Measurements from ENCODE around the gene ADNP2.

ADNP2 gene

DNA sequence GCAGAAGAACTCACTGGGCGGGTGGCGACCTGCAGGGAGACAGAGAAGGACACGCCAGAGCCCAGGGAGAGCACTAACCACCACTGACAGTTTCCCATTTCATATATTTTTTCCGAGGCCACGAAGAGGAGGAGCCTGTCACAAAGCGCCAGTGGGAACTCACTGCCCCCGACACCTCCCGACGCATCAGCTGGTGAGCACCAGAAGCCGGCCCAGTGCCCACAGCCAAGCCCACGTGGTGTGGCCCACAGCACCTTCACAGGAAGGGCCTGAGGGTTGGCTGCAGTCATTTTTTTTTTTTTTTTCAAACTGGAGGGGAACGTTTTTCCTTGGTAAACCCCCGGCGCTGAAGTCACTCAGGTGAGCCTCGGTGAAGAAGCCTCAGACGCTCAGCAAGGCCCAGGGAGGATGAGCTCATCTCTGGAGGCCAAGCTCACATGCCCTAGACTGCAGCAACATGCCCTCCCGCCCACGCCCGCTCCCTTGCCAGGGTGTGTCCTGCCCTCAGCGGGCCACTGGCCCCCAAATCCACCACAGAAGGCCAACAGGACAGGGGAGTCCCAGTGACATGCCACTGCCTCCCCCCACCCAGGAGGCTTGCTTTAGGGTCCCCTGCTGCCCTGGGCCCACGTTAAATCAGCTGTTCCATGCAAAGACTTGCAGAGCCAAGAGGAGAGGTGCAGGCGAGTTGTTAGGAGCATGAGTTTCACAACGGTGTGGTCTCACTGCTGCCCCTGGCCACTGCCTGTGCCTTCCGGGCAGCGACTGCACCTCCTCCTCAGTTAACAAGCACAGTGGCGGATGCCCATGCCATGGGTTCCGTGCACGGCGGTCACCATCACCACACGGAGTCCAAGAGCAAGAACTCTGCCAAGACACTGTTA, 70.1 kb downstream of the ADNP2 start:
- Histone ChIP-seq H3K4me1 (ENCODE audit: control insufficient read depth, insufficient read depth, low read length) (no peaks in the 10 kb centered on the region), H3K4me3 (ENCODE audit: low read depth, low read length) (no peak overlapping the region), H3K36me3 (ENCODE audit: control insufficient read depth in 2 of 2, insufficient read depth in 1 of 2, low read length in 2 of 2) (no peaks in the 10 kb centered on the region), H3K27ac (ENCODE audit: extremely low read depth, low read depth, low read length) (no peak overlapping the region), H3K9me3 (ENCODE audit: control insufficient read depth, insufficient read depth, low read depth, low read length) (no peaks in the 10 kb centered on the region)
- CTCF ChIA-PET: no interaction called here
- POLR2A ChIA-PET: no interaction called here
- TF ChIP-seq MYNN (tag by site-specific recombination; IDR thresholded peaks at IDR 0.05; ENCODE audit: borderline replicate concordance) (no peak), EGR2 (tag by site-specific recombination; IDR thresholded peaks at IDR 0.05; ENCODE audit: low read depth) (no peak), ZFHX2 (tag by site-specific recombination; conservative IDR thresholded peaks at IDR 0.05) (peak; percentile 29), KLF1 (tag by site-specific recombination; IDR thresholded peaks at IDR 0.05) (0 out of 2 replicates have a peak, but pooled peaks have one; percentile 22)
- TF ChIP-seq, protein P1, sequence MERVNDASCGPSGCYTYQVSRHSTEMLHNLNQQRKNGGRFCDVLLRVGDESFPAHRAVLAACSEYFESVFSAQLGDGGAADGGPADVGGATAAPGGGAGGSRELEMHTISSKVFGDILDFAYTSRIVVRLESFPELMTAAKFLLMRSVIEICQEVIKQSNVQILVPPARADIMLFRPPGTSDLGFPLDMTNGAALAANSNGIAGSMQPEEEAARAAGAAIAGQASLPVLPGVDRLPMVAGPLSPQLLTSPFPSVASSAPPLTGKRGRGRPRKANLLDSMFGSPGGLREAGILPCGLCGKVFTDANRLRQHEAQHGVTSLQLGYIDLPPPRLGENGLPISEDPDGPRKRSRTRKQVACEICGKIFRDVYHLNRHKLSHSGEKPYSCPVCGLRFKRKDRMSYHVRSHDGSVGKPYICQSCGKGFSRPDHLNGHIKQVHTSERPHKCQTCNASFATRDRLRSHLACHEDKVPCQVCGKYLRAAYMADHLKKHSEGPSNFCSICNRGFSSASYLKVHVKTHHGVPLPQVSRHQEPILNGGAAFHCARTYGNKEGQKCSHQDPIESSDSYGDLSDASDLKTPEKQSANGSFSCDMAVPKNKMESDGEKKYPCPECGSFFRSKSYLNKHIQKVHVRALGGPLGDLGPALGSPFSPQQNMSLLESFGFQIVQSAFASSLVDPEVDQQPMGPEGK (tag by site-specific recombination; IDR thresholded peaks at IDR 0.05): no peak

DNA sequence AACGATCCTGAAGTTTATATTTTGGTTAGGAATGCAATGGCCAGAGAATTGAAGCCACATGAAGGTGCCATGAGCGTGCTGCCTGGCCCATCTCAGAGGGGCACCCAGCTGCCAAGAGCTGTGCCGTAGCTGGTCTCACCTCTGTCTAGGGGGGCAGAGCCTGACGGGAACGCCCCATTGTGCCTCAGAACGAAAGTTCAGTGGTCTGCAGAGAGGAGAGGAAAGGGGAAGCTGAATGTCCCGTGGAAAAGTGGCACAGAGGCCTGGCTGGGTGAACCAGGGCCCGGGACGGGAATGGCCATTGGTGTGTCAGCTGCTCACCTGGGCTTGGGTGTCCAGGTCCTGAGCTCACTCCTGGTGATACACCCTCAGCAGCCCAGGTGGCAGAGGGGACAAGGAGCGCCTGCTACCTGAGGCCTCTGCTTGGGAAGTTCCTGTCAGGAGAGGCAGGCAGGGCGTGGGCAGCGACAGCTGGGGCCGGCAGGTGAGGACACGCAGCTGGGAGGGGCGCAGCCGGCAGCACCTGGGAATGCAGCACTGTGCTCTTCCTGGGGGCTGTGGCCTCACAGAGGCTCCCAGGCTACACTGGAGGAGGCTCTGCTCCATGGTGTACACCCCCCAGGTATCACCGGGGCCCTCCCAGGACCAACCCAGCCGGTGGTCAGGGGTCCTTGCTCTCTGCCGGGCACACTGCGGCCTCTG, 70.9 kb downstream of the ADNP2 start:
- H3K27ac ChIP-seq (ENCODE audit: extremely low read depth, low read depth, low read length): no peak overlapping the region
- ChIA-PET CTCF (interaction anchor here (0.7 kb wide), 1 partner anchor 9 kb away, joined by 3 read pairs; no protein-coding TSS in a partner anchor), POLR2A (no interaction called here)
- no peaks in the 10 kb centered on the region for H3K36me3 ChIP-seq (ENCODE audit: control insufficient read depth in 2 of 2, insufficient read depth in 1 of 2, low read length in 2 of 2)
- no peaks in the 10 kb centered on the region for H3K9me3 ChIP-seq (ENCODE audit: control insufficient read depth, insufficient read depth, low read depth, low read length)
- H3K4me1 ChIP-seq (ENCODE audit: control insufficient read depth, insufficient read depth, low read length): no peaks in the 10 kb centered on the region
- H3K4me3 ChIP-seq (ENCODE audit: low read depth, low read length): no peak overlapping the region
- TF ChIP-seq ZBTB17 (tag by site-specific recombination; IDR thresholded peaks at IDR 0.05) (no peak), IKZF3 (tag by site-specific recombination; IDR thresholded peaks at IDR 0.05) (no peak), SCRT2 (tag by site-specific recombination; IDR thresholded peaks at IDR 0.05) (no peak), TRIM28 (IDR thresholded peaks at IDR 0.05; ENCODE audit: borderline replicate concordance, low read length) (no peak), ZBTB21 (tag by site-specific recombination; IDR thresholded peaks at IDR 0.05) (no peak), ZNF10 (tag by site-specific recombination; IDR thresholded peaks at IDR 0.05) (no peak), ZNF768 (tag by site-specific recombination; IDR thresholded peaks at IDR 0.05) (no peak)
- TF ChIP-seq, protein P2, sequence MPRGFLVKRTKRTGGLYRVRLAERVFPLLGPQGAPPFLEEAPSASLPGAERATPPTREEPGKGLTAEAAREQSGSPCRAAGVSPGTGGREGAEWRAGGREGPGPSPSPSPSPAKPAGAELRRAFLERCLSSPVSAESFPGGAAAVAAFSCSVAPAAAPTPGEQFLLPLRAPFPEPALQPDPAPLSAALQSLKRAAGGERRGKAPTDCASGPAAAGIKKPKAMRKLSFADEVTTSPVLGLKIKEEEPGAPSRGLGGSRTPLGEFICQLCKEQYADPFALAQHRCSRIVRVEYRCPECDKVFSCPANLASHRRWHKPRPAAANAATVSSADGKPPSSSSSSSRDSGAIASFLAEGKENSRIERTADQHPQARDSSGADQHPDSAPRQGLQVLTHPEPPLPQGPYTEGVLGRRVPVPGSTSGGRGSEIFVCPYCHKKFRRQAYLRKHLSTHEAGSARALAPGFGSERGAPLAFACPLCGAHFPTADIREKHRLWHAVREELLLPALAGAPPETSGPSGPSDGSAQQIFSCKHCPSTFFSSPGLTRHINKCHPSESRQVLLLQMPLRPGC (tag by site-specific recombination; IDR thresholded peaks at IDR 0.05): no peak
- TF ChIP-seq, protein P3, sequence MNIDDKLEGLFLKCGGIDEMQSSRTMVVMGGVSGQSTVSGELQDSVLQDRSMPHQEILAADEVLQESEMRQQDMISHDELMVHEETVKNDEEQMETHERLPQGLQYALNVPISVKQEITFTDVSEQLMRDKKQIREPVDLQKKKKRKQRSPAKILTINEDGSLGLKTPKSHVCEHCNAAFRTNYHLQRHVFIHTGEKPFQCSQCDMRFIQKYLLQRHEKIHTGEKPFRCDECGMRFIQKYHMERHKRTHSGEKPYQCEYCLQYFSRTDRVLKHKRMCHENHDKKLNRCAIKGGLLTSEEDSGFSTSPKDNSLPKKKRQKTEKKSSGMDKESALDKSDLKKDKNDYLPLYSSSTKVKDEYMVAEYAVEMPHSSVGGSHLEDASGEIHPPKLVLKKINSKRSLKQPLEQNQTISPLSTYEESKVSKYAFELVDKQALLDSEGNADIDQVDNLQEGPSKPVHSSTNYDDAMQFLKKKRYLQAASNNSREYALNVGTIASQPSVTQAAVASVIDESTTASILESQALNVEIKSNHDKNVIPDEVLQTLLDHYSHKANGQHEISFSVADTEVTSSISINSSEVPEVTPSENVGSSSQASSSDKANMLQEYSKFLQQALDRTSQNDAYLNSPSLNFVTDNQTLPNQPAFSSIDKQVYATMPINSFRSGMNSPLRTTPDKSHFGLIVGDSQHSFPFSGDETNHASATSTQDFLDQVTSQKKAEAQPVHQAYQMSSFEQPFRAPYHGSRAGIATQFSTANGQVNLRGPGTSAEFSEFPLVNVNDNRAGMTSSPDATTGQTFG (tag by site-specific recombination; IDR thresholded peaks at IDR 0.05; ENCODE audit: borderline replicate concordance): no peak
- TF ChIP-seq, protein P4, sequence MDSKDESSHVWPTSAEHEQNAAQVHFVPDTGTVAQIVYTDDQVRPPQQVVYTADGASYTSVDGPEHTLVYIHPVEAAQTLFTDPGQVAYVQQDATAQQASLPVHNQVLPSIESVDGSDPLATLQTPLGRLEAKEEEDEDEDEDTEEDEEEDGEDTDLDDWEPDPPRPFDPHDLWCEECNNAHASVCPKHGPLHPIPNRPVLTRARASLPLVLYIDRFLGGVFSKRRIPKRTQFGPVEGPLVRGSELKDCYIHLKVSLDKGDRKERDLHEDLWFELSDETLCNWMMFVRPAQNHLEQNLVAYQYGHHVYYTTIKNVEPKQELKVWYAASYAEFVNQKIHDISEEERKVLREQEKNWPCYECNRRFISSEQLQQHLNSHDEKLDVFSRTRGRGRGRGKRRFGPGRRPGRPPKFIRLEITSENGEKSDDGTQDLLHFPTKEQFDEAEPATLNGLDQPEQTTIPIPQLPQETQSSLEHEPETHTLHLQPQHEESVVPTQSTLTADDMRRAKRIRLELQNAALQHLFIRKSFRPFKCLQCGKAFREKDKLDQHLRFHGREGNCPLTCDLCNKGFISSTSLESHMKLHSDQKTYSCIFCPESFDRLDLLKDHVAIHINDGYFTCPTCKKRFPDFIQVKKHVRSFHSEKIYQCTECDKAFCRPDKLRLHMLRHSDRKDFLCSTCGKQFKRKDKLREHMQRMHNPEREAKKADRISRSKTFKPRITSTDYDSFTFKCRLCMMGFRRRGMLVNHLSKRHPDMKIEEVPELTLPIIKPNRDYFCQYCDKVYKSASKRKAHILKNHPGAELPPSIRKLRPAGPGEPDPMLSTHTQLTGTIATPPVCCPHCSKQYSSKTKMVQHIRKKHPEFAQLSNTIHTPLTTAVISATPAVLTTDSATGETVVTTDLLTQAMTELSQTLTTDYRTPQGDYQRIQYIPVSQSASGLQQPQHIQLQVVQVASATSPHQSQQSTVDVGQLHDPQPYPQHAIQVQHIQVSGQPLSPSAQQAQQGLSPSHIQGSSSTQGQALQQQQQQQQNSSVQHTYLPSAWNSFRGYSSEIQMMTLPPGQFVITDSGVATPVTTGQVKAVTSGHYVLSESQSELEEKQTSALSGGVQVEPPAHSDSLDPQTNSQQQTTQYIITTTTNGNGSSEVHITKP (tag by site-specific recombination; IDR thresholded peaks at IDR 0.05): no peak
- TF ChIP-seq, protein P5, sequence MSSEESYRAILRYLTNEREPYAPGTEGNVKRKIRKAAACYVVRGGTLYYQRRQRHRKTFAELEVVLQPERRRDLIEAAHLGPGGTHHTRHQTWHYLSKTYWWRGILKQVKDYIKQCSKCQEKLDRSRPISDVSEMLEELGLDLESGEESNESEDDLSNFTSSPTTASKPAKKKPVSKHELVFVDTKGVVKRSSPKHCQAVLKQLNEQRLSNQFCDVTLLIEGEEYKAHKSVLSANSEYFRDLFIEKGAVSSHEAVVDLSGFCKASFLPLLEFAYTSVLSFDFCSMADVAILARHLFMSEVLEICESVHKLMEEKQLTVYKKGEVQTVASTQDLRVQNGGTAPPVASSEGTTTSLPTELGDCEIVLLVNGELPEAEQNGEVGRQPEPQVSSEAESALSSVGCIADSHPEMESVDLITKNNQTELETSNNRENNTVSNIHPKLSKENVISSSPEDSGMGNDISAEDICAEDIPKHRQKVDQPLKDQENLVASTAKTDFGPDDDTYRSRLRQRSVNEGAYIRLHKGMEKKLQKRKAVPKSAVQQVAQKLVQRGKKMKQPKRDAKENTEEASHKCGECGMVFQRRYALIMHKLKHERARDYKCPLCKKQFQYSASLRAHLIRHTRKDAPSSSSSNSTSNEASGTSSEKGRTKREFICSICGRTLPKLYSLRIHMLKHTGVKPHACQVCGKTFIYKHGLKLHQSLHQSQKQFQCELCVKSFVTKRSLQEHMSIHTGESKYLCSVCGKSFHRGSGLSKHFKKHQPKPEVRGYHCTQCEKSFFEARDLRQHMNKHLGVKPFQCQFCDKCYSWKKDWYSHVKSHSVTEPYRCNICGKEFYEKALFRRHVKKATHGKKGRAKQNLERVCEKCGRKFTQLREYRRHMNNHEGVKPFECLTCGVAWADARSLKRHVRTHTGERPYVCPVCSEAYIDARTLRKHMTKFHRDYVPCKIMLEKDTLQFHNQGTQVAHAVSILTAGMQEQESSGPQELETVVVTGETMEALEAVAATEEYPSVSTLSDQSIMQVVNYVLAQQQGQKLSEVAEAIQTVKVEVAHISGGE (tag by site-specific recombination; conservative IDR thresholded peaks at IDR 0.05; ENCODE audit: low read depth): no peak

All from HEK293 (cell line).